ENCODE measurements around the gene SPDEF.

- TF ChIP-seq, protein P1, sequence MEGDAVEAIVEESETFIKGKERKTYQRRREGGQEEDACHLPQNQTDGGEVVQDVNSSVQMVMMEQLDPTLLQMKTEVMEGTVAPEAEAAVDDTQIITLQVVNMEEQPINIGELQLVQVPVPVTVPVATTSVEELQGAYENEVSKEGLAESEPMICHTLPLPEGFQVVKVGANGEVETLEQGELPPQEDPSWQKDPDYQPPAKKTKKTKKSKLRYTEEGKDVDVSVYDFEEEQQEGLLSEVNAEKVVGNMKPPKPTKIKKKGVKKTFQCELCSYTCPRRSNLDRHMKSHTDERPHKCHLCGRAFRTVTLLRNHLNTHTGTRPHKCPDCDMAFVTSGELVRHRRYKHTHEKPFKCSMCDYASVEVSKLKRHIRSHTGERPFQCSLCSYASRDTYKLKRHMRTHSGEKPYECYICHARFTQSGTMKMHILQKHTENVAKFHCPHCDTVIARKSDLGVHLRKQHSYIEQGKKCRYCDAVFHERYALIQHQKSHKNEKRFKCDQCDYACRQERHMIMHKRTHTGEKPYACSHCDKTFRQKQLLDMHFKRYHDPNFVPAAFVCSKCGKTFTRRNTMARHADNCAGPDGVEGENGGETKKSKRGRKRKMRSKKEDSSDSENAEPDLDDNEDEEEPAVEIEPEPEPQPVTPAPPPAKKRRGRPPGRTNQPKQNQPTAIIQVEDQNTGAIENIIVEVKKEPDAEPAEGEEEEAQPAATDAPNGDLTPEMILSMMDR (IDR thresholded peaks at IDR 0.05; ENCODE audit: low read depth, low read length) = no peak
- TF ChIP-seq POLR2A (IDR thresholded peaks at IDR 0.05; ENCODE audit: extremely low read depth, insufficient read length) = no peak
- TF ChIP-seq MYC (IDR thresholded peaks at IDR 0.05; ENCODE audit: low read depth, low read length) = no peak
- TF ChIP-seq, protein P2, sequence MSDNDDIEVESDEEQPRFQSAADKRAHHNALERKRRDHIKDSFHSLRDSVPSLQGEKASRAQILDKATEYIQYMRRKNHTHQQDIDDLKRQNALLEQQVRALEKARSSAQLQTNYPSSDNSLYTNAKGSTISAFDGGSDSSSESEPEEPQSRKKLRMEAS (IDR thresholded peaks at IDR 0.05; ENCODE audit: low read depth, low read length) = no peak
Observed at GRCh38 chr6:34575326-34575725, 19.2 kb upstream of the SPDEF start.
